RKO (cell line): Measurements from ENCODE around the gene EFCAB6.

ENCODE experiments used
- DNase-seq: peaks from one replicate; pipeline ENCODE4 v3.0.0-alpha.2; 2016; ENCODE audit warnings: low spot score

EFCAB6 gene

DNA sequence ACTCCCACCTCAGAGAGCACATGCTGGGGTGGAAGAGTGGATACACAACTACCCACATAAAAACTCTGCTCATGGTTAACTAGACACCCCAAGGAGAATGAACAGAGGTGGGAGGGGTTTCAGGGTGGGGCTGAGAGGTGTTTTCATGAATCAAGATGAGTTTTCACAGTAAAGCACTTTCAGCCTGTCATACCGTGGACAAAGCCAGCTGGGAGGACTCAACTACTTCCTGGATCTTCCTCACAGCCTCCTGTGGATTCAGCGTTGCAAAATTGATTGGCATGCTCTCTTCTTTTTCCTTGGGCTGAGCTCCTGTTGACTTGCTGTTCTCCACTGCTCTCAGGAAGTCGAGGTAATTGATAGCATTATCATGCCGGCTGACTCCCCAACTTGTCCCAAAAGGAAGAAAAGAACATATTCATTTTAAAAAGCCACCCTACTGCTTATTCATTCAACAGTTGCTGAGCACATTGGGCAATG lies 231.8 kb downstream of the EFCAB6 start:
- no peak for DNase-seq

GRCh38 chr22:43574738-43575137 lies 237.4 kb downstream of the EFCAB6 start:
- no peak for DNase-seq

DNA sequence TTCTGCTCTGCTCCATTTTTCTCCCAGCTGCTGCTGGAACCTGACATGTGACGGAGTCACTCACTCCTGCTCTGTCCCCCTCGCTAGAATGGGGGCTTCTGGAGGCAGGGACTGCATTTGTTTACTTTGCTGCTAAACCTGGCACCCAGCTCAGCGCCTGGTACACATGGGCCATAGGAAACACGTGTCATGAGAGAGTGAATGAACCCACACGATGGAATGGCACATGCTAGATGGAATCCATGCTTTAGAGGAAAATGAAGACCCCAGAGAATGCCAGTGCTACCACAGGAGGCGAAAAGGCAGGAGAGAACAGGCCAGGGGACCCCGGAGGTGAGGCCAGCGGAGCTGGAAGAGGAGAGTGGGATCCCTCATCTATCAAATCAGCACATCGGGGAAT lies 239.4 kb downstream of the EFCAB6 start:
- DNase-seq = no peak

DNA sequence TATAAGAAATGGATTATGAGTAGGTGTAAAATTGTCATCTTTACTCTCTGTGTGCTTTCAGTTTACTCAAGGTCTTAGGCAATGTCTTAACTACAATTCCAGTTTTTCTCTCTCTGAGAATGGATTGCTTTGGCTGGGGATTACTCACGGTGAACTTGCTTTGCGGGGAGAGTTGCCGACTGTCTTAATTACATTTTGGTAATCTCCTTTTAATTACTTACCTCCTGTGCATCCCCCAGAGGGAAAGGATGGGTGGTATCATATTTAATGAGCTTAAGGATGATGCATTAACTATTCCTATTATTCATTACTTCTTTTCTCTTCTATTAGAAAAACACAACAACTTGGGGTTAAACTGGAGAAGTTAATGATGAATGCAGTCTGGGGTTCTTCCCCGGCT lies 240.9 kb downstream of the EFCAB6 start:
- DNase-seq = no peak

DNA sequence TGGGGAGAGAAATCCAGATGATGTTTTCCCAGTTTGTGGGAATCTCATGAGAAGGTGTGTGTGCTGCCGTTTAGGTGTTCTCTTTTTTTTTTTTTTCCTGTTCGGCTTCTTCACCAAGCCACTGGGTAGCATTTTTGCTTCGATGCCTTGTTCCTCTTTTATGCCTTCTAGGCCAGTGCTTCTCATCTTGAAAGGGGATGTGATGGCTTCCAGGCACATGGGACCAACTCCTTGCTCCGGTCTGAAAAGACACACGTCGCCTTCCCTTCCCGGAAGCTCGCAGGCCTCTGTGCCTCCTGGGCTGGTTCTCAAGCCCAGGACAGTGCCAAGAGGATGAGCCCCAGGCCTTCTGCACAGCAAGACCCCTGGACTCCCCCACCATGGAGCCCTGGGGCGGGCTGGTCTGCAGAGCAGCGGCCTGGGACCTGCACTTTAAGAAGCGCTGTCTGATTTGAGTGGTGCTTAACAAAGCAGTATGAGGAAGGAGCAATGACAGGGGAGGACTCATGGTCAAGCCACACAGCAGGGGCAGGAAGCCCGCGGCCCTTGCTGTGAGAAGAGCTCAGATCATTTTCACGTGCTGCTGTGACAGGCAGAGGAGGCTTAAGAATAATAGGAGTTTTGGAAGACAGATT lies 241.5 kb downstream of the EFCAB6 start:
- DNase-seq = no peak

DNA sequence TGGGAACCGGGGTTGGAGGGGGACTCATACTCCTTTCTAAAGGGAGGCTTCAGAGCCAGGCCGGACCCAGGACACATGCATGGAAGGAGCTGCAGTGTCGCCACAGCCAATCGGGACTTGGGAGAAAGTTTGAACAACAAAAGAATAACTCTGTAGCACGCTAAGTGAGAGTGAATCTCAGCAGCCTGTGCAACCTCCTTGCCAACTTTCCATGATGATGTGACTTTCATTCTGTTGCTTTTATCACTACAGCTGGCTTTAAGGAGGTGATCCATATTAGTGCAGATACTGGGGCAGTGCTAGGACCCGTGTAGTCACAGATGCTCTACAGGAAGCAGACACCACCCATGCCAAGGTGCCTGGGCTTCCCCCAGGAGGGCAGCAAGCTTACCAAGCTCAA lies 243.0 kb downstream of the EFCAB6 start:
- no peak for DNase-seq

- DNase-seq = no peak
Observed at GRCh38 chr22:43567691-43568324, 244.3 kb downstream of the EFCAB6 start.

DNA sequence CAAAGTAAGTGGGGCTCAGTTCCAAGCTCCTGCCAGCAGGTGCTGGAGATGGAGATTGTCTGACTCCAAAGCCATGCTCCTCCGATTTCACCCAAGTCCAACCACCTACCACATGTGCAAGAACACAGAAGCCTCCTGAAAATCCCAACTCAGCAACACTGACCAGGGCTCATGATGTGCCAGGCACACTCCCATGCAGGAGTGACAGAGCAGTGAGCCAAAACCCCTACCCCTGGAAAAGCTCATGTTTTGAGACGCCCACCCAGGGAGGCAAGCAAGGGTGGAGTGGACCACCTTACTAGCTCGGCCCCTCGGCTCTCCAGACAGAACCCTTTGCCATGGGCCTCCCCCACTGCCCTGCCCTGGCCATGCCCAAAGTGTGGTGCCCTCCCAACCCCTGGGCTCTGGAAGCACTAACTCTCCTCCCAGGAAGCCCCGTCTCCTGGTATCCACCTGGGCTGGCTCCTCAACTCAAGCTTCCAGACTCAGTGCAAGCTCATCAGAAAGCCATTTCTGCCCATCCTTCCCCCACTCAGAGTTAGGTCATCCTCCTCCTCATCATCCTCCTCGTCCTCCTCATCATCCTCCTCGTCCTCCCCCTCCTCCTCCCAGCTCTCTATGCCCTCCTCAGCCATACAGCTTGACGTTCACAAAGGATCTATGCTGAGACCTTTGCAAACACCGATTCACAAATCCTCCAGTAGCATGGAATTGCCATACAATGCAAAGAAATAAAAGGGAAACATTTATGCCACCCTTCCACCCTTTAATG lies 245.4 kb downstream of the EFCAB6 start:
- no peak for DNase-seq

- DNase-seq = no peak
Observed at GRCh38 chr22:43566021-43566420, 246.1 kb downstream of the EFCAB6 start.

DNA sequence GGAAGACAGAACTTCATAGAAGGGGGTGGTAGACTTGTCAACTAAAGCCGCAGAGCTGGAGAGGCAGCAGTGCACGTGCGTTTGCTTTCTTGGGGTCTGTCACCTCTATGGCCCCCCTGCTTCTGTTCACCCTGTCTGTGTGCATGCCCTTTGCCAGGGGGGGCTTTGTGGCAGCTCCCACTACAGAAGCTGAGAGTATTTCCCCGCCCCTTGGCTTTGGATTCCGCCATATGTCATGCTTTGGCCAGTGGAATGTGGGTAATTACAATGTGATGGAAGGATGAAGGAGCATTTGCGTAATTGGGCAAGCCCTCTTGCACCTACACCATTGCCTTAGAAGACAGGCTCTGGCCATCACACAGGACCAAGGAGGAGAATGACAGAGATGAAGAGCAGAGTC lies 247.2 kb downstream of the EFCAB6 start:
- no peak for DNase-seq

DNA sequence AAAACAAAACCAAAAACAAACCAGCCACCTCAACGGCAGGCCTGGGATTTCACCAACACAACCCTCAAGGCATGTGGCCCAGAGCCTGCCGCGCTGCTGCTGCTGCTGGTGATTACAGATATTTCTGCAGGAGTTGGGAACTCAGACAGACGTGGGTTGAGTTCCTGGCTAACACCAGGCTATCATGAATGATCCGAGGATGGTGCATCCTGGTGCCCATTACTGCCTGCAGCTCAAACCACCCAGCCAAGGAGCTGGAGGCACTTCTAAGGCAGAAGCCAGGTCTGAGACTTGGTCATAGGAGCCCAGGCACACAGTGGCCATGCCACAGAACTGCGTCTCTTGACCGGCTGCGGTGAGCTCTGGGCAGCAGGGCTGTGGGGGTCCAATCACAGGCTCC lies 248.5 kb downstream of the EFCAB6 start:
- DNase-seq = no peak

DNA sequence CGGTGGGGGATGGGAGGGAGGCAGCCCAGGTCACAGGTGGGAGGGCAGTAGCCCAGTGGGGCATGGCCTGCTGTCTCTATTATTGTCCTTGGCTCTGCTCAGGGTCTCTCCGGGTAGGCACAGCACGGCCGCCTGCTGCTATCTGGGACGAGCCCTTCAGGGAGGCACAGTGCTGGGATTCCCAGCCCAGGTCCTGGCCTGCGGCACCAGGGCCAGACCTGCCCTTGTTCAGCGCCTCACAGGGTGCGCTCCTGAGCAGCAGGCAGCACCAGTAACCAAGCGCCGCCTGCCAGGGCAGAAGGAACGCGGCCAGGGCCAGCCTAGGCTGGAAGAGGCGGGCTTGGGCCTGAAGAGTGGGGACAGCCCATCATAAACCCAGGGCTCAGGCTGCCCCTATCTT lies 249.3 kb downstream of the EFCAB6 start:
- DNase-seq = no peak

- no peak for DNase-seq
Observed at GRCh38 chr22:43561415-43562178, 250.5 kb downstream of the EFCAB6 start.

DNA sequence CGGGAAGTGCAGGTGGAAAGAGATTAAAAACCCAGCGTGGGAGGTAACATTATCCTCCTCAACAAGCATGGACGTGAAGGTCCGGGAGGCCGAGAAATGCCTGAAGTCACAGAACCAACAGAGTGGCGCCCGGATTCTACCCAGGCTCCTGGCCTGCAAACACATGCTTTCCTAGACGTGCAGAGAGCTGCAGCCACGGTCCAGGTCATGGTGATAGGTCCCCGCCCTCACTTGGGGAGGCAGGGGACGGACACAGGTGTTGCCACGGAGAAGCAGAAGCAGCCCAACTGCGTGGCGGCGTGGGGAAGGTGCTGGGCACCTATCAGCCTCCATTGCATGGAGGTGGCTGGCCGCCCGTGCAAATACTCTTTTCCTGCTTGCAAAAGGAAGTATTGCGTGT lies 251.5 kb downstream of the EFCAB6 start:
- no peak for DNase-seq

GRCh38 chr22:43555561-43556515 lies 256.3 kb downstream of the EFCAB6 start:
- DNase-seq = no peak

GRCh38 chr22:43554694-43555365 lies 257.3 kb downstream of the EFCAB6 start:
- no peak for DNase-seq

- DNase-seq = no peak
Observed at GRCh38 chr22:43554259-43554636, 257.9 kb downstream of the EFCAB6 start.

DNA sequence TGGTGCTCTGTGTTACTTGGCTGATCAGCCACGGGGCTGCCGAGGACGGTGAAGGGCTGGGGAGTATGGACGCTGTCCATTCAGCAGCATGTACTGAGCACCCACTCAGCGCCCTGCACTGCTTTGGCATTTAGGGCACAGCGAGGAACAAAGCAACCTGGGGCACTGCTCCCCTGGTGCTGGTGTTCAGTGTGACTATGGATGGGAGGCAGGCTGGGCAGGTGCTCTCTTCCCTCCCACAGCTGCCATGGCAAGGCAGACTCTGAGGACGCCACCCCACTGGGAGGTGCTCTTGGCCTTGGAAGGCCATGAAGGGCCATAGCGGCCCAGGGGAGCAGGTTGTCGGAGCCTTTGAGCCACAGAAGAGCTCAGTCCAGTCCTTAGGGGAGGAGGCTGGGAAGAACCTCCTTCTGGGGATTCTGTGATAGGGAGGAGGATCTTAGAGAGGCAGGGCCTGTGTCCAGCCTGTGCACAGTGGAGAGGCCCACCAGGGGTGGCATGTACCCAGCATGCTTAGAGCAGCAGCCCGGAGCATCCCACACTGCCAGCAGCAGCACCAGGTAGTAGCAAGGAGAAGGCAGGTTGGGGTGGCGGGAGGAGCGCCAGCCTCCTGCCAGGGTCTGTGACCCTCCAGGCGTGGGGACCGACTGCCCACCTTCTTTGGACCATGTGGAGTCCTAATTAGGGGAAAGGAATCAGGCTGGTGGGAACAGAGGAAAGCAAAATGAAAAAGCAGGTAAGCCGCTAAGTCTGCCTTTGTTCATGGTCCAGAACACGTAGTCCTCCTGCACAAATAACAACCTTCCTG lies 258.4 kb downstream of the EFCAB6 start:
- no peak for DNase-seq

- no peak for DNase-seq
Observed at GRCh38 chr22:43550672-43551071, 261.4 kb downstream of the EFCAB6 start.
